Endometrium (tissue), 2 donors: ENCODE measurements around the gene CLHC1.

Experiments
- FAIRE-seq: peaks from 2 replicates; lab custom pipeline; 2012; peaks lifted over from hg19 to GRCh38; lab: Jason Lieb, UNC
- donor health status: control.
- donor health status: control.

CLHC1 gene

DNA sequence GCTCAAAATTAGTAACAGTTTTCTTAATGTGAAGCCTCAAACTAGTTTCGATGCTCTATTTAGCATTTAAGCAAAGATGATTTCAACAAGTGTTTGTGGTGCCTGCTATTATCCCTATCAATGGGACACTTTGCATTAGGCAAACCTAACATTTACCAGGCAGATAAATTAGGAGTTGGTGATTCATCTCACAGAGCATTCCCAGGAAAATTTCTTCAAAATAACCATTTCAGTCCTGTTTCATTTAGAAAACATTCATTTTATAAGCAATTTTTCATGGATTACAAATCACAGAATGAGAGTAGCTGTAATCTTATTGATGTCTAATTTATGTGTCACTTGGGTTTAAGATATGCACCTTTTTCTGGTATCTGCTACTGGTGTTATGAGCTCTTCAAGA is 62.7 kb downstream of the CLHC1 start:
- FAIRE-seq: no peak

DNA sequence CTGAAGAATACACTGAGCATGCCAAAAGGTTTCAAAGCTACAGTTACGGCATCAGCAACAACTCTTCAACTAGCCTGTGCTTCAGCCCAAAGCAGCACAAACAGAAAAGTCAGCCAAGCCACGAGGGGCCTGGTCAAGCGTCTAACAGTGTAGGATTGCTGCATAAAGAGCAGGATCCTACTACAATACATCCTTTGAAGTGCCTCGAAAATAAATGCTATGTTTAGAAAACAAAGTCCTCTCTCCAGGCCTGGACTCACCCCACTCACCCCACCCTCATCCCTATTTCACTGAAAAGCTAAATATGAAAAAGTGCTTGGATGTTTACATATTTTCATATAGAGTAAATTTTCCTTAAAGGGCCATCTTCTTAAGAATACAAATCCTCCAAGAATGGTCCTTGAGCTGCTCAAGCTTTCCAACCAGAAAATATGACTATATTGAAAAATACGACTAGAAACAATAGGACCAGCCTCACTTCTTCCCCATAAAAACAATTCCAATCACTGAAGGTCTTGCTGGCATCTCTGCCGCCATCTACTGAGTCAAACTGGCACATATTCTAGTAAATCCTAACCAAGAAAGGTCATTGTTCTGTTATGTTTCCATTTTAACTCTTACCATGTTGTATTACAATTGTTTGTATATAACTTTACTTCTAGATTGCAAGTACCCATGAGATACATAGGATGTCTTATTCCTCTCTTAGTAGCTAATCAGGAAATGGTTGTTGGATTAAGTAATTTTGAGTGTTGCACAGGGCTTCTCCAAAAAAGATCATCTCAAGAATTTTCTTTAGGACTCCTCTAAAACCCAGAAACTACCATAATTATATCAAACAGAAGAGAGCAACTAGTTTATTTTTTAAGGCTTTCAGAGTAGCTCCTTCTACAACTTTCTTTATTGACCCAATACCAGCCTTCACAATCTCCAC is 63.6 kb downstream of the CLHC1 start:
- peak; percentile 26 for FAIRE-seq

DNA sequence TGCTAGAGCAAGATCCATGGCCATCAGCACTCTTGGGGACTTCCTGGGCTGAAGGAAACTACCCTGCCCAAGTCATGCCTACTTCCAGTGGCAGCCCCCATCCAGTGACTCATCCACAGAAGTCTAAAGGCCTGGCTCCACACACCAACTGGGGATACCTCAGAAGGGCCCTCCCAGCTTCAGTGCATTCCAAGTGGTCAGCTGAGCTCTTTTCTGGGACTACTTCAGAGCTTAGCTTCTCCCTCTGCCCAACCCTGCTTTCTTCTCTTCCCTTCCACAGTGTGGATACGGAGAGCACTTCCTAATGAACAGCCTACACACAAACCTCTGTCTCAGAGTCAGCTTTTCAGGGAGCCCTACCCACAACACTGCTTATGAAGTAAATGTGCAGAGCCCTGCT is 66.5 kb downstream of the CLHC1 start:
- no peak for FAIRE-seq

DNA sequence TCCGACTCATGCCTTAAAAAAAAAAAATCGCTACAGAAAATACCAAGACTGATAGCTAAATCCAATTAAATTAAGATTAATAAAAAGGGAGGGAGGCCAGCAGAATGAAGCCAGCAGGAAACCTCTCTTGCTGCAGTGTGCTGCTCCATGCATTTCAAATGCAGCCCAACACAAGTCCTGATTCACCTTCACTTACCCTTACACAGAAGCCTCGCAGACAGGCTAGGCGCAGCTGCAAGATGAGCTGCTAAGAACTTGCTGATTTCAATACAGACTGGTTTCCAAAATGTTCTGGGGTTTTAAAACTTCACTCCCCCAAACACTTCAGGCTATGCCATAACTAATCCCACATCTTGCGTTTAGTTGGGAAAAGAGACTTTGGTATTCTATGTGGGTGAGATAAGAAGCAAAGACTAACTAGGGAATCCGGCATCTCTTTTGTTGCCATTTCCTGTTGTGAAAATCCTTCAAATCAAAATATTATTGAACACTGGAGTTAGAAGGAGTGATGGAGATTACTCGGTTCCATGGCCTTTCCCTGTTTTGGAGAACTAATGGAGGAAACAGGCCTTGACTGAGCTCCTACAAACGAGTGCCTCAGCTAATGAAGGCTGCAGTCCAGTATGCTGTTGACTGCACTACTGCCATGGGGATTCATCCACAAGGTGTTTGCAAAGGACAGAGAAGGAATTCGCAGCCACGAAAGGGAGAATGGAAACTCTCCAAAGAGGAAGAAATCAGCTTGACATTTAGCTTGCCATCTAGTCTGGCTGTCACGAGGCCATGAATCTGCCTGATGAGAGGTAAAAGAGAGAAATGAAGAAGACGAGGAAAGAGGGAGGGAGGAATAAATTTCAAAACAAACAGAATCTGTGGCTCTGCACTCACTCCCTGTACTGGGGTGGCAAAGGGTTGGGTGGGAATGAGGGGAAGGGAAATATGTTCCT is 67.3 kb downstream of the CLHC1 start:
- no peak for FAIRE-seq

DNA sequence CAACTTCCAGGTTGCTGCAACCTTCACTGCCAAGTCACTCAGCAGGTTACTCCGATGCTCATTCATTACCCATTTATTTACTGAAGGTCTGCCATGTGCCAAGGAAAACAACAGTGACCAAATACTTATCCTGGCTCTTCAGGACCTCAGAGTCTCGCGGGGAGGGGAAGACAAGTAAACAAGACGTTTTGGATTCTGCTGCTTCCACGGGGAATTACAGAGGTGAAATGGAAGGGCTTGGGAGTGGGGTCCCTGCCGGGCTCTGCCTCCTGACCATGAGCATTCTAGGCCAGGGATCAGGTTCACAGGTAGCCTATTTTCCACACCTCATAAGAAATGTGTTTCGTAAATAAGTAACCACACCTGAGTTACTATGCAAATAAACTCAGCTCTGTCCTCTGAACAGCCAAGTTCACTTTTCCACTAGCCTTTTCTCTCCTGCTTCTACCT is 68.1 kb downstream of the CLHC1 start:
- FAIRE-seq: no peak

DNA sequence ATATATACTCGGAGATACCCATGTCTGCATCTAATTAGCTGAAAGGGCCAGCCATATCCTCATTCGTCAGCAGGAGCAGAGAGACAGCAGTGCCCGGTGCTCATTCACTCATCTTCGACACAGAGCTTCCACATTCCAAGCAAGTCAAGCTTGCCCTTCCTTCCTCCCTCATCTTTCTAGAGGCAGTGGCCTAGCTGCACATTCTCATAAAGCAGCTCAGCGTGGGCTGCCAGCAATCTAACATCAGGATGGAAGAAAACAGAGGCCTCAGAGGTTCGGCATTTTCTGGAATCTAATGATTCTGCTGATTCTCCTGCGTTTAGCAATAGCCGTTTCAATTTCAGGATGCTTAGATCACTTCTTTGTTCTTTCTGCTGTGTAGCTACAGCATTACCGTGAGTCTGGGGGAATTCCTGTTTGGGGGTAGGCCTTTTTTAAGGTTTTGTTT is 68.8 kb downstream of the CLHC1 start:
- FAIRE-seq: no peak

DNA sequence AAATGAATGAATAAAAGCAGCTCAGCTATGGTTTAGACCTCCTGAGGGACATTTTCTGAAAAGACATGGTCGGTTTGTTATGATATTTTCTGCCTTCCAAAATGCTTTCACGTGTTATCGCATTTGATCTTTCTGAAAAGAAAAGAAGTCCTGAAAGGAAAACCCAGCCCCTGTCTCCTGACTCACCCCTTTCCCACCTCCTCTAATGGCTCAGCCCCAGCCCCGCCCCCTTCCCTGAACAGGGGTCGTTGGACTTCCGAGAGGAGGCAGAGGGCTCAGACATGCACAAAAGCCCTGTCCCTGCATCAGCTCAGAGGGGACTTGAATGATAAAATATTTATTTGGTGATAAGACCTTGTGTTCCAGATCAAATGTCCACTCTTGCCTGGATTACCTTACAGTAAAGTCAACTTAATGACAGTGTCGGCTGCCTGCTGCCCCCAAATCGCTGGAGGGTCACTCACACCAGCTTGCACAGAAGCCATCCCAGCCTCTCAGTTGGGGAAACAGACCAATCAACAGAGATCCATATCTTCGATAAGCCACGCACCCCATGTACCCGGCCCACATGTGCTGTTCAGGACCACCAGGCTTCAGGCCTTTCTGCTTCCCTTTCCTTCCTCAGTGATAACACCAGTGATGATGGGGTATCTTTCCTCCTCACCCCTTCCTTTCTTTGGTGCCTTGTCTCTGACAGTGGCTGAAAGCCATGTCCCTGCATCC is 69.6 kb downstream of the CLHC1 start:
- FAIRE-seq: no peak

DNA sequence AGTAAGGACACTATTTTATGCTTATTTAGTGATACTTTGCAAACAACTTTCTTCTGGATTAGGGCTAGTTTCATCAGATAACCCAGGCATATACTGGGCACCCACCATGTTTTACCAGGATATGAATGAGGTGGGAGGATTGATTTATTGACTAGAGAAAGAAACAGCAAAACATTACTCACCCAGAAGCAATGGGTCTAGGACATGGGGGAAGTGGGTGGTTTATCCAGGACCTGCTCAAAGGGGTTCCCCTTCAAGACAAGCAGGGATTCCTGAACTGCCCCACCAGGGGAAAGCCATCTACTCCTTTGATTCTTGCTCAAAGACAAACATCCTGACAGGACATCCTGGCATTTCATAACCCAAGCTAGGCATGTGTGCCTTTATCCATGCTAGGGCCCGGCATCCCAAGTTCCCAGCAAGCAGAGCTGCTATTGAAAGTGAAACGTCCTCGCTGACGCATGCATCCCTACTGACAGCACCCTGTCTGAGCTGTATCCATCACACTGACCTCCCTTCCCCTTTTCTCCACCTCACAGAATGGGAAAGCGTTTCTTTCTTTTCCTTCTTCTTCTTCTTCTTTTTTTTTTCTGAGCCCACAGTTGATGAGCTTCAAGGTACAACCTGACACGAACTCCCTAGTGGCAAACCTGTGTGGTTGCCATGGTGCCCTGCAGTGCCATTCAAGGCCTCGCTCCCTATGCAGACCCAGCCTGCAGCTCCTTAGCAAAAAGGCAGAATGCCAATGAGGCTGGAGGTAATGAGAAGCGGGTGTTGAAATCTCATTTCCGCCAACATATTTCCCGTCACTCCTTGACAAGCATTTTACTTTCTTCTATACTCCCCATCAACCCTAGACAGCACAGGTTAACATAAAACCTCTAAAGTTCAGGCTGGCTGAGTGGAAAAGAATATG is 70.5 kb downstream of the CLHC1 start:
- FAIRE-seq: no peak

DNA sequence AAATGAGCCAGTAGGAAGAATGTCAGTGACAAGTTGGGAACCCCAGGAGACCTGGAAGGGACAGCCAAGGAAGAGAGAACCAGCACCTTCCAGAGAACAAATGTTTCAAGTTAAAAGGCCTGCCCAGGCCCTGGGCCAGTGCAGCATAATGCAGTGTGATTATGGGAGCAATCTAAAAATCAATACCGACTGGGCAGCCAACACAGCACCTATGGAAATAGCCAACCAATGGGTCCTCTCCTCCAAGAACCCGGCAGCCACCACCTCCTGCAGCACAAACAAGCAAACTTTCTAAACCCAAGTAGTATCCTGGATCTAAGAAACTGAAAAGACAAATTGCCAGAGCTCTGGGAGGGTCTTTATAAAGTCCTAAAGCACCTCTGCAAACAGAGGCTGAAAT is 71.7 kb downstream of the CLHC1 start:
- FAIRE-seq: no peak

DNA sequence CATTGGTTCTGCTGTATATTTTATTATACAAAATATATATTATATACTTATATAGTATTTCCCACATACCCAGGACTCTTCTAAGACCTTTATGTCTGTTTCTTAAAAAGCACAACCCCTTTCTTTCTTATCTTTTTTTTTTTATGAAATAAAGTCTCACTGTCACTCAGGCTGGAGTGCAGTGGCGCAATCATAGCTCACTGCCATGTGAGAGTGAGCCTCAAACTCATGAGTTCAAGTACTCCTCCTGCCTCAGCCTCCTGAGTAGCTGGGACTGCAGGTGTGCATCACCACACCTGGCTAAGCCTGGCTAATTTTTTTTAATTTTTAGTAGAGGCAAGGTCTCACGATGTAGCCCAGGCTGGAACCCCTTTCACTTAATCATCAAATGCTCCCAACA is 72.3 kb downstream of the CLHC1 start:
- no peak for FAIRE-seq

DNA sequence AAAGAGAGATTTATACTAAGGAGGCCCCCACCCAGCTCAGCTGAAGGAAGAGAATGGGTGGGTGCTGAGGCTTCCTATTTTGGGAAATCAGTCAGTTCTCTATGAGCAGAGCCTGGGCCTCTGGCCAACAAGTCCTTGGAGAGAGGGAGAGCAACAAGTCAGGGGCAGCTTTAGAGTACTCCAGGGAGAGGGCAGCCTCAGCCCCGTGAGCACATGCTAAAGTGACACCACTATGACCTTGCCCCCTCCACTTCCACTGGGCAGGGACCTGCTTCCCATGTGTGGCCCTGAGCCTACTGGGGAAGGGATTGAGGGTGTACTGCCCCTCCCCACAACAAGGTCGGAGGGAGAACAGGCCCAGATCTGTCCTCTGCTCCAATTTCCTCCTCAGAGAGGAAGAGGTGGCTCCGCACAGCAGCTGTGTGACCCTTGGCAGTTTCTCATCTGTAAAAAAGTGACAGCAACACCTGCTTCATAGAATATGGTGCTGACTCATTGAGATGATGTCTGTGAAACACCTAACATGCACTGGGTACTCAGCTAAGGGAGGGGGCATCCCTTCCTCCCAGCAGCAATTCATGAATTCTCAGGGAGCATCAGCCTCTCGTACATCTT is 72.9 kb downstream of the CLHC1 start:
- no peak for FAIRE-seq

DNA sequence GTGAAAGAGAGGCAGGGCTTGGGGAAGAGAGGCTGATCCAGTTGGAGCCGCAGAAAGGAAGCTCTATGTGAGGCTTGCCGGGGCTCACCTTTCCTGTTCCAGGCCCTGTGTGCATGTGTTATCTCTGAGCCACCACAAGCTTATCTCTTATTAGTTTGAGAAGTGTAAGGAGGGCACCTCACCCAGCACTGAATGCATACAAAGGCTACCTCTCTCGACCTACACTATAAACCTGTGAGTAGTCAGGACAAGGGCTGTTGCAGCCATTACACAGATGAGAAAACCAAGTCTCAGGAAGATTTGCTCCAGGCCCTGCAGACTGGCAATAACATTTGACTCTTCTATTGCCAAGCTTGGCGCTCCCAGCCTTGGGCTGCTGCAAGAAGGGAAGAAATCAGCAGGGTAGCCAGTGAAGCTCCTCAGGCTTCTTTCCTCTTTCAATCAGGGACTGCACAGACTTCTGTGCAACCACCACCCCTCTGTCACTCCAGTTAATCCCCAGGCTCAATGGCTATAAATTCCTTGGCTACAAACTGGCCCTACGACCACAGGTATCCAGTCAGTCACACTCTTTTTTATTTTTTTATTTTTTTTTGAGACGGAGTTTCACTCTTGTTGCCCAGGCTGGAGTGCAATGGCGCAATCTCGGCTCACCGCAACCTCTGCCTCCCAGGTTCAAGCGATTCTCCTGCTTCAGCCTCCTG is 73.8 kb downstream of the CLHC1 start:
- no peak for FAIRE-seq

DNA sequence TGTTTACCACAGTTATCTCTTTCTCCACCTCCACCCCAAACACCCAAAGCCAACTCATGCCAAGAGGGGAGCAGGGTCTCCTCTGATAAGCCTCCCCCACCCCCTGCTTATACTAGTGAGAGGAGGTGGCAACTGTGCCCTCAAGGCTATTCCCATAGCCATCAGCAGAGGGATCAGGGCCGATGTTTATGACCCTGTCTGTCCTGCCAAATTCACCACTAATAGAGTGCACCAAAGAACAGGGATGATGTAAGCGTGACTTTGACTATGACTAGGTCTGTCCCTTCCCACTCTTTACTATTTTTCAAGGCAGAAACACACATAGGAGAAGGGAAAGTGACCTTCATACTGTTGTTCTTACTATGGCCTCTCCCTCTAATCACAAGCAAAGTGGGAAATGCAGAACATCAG is 74.6 kb downstream of the CLHC1 start:
- no peak for FAIRE-seq

DNA sequence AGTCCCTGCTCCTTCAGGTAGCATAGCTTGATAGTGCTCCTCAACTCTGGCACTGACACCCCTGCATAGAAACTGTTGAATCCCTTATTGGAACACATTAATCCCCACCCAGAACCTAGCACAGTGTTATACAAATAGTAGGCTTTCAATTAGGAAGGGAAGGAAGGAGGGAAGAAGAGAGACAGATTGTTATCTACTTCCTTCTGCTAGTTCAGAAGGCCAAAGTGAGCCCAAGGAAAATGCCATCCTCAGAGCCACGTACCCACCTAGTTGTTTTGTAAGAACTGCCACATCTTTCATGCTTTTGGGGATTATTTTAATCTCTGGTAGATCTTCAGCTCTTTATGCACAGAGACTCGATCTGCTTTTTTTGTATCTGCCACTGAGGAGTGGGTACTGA is 75.1 kb downstream of the CLHC1 start:
- no peak for FAIRE-seq

DNA sequence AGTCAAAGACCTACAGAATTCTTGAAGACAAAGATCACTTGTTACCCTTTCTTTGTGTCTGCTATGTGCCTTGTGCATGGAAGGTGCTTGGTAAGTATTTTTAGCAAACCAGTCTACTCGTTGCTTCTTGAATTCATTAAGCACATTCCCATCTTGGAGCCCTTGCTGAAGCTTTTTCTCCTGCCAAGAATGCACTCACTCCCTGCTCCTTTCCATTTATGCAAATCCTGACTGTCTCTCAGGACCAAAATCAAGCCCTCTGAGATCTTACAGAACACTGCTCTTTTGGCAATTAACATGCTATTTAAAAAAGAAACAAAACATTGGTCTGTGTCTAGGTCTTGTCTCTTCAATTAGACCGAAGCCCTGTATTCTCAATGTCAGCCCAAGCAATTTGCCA is 75.8 kb downstream of the CLHC1 start:
- FAIRE-seq: no peak

DNA sequence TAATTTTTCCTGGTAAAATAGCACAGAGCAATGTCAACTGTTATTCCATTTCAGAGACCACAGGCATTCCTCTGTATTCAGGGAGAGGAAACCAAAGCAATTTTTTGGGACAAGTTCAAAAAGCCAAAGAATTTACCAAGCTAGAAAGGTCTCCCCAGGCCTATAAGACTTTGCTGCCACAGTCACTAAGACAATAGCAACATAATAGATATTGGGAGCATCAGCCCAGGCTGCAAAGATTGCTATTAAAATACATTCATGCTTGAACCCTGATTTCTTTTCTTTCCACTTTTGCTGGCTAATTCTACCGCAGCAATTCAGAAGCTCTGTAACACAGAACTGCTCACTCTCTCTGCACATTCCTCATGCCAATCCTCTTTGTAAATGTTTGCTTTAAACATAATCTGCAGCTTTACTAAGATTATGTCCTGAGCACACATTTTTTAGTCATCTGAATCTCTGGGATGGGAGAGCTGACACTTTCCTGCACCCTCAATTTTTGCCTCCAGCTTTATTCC is 76.3 kb downstream of the CLHC1 start:
- FAIRE-seq: no peak

DNA sequence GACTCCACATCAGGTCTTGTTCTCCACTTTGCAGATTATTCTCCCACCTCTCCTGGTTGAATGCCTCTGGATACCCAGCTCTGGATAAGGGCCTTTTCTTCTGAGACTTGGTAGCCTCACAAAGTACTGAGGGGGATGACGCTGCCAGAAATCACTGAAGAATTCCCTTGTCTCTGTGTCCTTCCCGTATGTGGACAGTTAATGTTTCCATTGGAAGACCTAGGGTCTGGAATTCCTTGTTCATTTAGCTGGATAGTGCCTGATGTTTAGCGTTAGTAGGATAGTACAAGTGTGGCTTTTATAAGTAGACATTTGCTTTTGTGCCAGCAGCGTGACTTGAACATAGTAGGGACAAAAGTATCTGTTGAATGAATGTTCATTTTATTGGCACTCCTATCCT is 76.9 kb downstream of the CLHC1 start:
- FAIRE-seq: no peak

DNA sequence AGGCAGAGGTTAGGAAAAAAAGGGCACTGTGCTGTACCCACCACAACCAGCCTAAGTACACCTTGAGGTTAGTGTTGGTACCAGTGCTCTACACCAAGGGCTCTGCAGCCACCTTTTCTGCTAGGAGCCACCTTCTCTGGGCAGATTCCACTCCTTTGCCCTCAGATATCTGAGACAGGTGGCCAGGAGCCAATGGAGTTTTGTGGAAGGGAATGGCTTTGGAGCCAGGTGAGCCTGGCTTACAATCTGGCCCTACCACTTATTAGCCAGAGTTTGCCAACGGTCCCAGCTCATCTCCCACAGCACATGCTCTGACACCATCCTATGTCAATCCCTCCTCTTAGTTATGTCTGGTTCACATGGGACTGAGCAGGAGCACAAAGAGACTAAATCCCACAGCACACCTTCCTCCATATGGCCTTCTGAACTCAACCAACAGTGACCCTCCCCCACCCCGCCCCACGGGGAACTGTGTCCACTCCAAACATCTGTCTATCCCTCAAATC is 77.5 kb downstream of the CLHC1 start:
- FAIRE-seq: no peak

DNA sequence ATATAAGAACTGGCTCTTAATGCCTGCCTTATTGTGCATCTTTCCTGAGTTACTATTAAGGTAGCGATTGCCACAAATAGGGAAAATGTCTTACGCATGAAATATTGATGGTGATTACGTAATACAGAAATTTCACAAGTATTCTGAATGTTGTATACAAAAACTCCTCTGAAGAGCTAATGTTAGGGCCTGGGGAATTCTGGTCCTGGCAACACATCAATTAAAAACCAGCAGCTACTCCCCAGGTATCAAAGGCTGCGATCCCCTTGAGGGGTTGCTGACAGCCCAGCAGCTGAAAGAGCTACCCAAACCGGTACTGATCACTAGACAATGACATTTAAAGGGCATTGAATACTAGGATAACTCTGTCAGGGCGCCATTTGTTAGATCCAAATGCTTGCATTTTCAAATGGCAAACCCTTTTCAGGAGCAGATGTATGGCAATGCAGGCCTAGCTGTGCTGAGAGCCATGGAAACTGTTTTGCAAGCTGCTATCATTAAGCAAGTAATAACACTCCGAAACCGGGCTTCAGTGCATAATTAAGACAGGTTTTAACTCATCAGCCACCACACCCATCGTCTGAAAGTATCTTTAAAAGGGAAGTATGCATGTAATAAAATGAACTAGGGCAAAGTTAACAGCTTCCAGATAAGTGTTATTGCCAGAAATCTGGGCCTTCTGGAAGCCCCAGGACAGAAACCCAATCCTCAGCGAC is 78.4 kb downstream of the CLHC1 start:
- no peak for FAIRE-seq
